ENCODE measurements around the gene ZSWIM3.

DNA sequence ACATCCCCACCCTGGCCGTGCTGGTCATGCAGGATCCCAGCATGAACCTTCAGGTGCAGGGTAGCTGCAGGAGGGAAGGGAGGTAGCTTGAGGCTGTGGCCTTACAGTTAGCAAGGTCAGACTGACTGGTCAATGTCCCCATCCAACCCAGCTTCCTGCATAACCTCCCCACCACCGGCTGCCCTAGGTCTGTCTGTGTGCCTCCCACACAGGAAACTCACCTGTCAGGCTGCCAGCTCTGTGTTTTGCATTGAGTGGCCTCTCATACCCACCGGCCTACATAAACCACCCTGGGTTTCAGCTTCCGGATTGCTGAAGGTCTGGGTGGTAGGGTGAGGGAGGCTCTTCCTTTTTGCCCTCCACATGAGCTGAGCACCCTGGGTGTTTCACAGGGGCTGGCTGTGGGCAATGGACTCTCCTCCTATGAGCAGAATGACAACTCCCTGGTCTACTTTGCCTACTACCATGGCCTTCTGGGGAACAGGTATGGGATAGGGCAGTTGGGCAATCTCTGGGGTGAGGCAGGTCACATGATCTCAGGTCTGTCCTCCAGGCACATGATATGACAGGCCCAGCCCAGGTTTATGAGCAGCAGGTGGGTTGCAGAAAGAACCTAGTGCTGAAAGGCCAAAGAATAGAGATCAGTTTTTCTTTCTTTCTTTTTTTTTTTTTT is 35.5 kb downstream of the ZSWIM3 start:
- TF ChIP-seq, protein P1, sequence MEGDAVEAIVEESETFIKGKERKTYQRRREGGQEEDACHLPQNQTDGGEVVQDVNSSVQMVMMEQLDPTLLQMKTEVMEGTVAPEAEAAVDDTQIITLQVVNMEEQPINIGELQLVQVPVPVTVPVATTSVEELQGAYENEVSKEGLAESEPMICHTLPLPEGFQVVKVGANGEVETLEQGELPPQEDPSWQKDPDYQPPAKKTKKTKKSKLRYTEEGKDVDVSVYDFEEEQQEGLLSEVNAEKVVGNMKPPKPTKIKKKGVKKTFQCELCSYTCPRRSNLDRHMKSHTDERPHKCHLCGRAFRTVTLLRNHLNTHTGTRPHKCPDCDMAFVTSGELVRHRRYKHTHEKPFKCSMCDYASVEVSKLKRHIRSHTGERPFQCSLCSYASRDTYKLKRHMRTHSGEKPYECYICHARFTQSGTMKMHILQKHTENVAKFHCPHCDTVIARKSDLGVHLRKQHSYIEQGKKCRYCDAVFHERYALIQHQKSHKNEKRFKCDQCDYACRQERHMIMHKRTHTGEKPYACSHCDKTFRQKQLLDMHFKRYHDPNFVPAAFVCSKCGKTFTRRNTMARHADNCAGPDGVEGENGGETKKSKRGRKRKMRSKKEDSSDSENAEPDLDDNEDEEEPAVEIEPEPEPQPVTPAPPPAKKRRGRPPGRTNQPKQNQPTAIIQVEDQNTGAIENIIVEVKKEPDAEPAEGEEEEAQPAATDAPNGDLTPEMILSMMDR (IDR thresholded peaks at IDR 0.05; ENCODE audit: low read depth, low read length, poor library complexity, severe bottlenecking): no peak
- no peak for TF ChIP-seq EZH2phosphoT487 (IDR thresholded peaks at IDR 0.05; ENCODE audit: borderline replicate concordance, low read length)

All from DOHH2 (cell line).